ENCODE results near the gene XKR3.

The XKR3 gene

DNA sequence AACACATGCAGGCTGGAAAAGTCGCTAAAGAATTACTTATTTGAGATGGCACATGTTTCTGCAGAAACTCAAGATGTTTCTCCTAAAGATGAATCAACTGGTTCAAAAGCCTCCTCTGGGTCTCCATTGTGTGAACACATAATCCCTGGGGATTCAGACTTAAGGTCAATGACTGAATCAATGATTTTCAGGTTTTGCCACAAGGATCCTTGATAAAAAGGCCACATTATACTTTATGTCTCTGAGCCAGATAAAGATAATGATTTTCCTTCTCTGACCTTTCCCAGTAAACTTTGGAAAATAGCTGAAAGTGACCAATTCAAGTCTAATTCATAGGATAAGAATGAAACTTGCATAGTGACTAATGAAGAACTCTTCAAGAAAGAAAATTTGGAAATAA is 2.3 kb upstream of the XKR3 start:
- TF ChIP-seq, protein P1, sequence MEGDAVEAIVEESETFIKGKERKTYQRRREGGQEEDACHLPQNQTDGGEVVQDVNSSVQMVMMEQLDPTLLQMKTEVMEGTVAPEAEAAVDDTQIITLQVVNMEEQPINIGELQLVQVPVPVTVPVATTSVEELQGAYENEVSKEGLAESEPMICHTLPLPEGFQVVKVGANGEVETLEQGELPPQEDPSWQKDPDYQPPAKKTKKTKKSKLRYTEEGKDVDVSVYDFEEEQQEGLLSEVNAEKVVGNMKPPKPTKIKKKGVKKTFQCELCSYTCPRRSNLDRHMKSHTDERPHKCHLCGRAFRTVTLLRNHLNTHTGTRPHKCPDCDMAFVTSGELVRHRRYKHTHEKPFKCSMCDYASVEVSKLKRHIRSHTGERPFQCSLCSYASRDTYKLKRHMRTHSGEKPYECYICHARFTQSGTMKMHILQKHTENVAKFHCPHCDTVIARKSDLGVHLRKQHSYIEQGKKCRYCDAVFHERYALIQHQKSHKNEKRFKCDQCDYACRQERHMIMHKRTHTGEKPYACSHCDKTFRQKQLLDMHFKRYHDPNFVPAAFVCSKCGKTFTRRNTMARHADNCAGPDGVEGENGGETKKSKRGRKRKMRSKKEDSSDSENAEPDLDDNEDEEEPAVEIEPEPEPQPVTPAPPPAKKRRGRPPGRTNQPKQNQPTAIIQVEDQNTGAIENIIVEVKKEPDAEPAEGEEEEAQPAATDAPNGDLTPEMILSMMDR (IDR thresholded peaks at IDR 0.05; ENCODE audit: low read depth, low read length, missing control alignments): no peak
- DNase-seq (ENCODE audit: low read depth): no peak
- H3K4me3 ChIP-seq (ENCODE audit: low read depth, low read length): no peak overlapping the region

DNA sequence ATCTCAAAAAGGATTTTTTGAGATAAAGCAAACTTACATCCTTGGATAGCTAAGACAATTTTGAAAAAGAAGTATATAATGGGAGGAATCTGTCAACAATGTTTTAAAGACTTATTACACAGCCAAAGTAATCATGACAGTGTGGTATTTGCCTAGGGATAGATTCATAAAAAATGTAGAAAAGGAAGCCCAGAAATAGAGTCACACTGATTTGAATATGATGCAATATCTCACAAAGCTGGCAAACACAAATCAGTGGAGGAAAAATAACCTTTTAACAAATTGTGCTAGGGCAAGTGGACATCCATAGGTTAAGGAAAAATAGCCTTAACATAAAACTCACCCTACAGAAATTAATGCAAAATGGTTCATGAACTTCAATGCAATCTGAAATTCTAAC is 6.0 kb downstream of the XKR3 start:
- H3K4me3 ChIP-seq (ENCODE audit: low read depth, low read length): no peak overlapping the region
- TF ChIP-seq, protein P1 (IDR thresholded peaks at IDR 0.05; ENCODE audit: low read depth, low read length, missing control alignments): no peak
- no peak for DNase-seq (ENCODE audit: low read depth)

DNA sequence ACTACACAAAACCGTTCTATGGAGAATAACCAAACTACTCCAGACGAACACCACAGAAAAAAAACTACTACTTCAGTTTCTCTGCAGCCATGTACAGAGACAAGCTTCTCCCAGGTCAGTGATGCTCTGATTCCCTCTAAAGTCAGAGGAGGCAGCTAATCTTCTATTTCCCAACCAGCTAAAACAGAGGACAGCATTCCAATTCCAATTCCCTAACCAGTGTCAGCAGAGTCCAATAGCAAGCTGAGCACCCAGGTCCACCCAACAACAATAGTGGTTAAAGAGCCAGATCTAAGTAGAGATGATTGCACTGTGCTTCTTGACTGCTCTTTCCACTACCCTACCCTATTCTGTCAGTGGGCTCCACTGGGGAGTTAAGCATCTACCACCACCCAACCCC is 6.7 kb downstream of the XKR3 start:
- TF ChIP-seq, protein P1 (IDR thresholded peaks at IDR 0.05; ENCODE audit: low read depth, low read length, missing control alignments): no peak
- no peak overlapping the region for H3K4me3 ChIP-seq (ENCODE audit: low read depth, low read length)
- no peak for DNase-seq (ENCODE audit: low read depth)

DNA sequence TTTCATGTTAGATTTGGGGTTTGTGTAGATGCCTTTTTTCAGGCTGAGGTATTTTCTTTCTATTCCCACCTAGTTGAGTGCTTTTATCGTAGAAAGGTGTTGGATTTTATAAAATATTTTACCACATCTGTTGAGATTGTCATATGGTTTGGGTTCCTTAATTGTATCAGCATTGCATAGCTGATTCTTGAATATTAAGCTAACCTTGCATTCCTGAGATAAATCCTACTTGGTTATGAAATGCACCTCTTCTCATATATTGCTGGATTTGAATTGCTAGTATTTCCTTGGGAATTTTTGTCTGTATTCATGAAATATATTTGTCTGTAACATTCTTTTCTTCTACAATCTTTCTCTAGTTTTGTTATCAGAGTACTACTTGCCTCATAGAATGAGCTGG is 10.1 kb downstream of the XKR3 start:
- TF ChIP-seq, protein P1 (IDR thresholded peaks at IDR 0.05; ENCODE audit: low read depth, low read length, missing control alignments): no peak
- no peak for DNase-seq (ENCODE audit: low read depth)
- H3K4me3 ChIP-seq (ENCODE audit: low read depth, low read length): no peak overlapping the region

DNA sequence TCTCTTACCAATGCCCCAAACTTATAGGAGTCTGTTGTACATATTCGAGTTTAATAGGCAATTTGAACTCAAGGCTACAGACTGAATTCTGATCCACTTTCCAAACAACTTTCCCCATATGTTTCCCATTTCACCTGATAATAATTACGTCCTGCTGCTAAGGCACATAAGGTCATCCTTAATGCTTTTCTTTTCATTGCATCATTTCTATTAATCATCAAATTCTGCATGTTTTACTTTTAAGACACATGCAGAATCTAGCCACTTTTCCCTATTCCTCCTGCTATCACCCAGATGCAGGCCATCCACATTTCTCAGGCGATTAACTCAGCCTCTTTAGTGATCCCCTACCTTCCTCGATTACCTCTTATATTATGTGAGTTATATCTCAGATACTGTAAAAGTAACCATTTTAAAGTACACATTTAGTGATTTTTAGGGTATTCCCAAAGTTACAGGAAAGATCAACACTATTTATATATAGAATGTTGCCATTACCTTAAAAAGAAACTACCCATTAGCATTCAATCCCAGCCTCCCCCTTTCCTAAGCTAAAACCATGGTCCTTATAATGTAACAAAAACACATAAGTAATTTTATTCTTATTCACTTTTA is 14.9 kb downstream of the XKR3 start:
- TF ChIP-seq, protein P1 (IDR thresholded peaks at IDR 0.05; ENCODE audit: low read depth, low read length, missing control alignments): no peak
- H3K4me3 ChIP-seq (ENCODE audit: low read depth, low read length): no peak overlapping the region
- DNase-seq (ENCODE audit: low read depth): no peak

DNA sequence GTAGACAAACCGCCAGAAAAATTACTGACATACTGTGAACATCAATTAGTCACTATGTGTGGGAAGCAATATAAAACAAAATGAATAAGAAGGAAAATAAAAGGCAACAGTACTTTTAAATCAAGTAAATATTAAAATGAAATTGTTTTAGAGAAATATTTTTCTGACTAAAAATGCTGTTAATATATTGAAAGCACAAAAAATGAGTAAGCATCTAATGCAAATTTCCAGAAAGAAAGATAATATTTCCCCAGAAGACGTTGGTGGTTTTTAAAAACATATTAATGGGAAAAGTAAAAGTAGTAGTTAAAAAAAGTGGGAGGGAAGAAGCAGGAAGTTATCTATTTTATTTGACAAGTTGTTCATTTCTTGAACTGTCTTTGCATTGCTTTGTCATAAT is 16.5 kb downstream of the XKR3 start:
- TF ChIP-seq, protein P1 (IDR thresholded peaks at IDR 0.05; ENCODE audit: low read depth, low read length, missing control alignments): no peak
- DNase-seq (ENCODE audit: low read depth): no peak
- H3K4me3 ChIP-seq (ENCODE audit: low read depth, low read length): no peak overlapping the region

DNA sequence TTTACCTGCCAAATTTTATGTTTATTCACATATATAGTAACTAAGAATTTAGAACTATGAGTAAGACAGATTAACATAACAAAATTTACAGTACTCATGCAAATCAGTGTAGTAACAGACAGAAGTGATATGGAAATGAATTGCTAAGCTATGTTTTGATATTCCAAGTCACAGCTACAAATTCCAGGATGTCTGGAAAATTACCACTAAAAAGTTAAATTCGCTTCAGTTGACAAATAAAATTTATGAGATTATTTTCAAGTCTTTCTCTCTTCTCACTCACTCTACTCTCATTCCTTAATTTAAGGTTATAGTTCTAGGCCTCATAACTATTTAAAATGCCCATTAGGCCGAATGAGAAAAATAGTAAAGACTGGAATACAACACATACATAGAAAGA is 18.1 kb downstream of the XKR3 start:
- TF ChIP-seq, protein P1 (IDR thresholded peaks at IDR 0.05; ENCODE audit: low read depth, low read length, missing control alignments): no peak
- no peak overlapping the region for H3K4me3 ChIP-seq (ENCODE audit: low read depth, low read length)
- DNase-seq (ENCODE audit: low read depth): no peak

Data from GM12864 (cell line).